Fibroblast of villous mesenchyme (primary cell): ENCODE measurements around the gene POFUT2. TPM values are rescaled to one million over a fixed set of nuclear protein-coding genes. Genes with fewer than 3 reads are reported as not detected.

Source experiments
- DNase-seq: peaks from one replicate; pipeline ENCODE4 v3.0.0-alpha.2; 2010; ENCODE audit warnings: low read depth
- H3K4me3 ChIP-seq: 2 replicates; pipeline ENCODE4 v1.5.1; 2011; ENCODE audit warnings: low read depth, mild to moderate bottlenecking, low read length
- total RNA-seq: library from RNA; depleted of rRNA; stranded (reverse); fragments of >200 nt; gene quantifications from 2 replicates; pipeline ENCODE4 v1.2.3, GENCODE V29; 2012
- TF ChIP-seq, protein P1 (sequence below): IDR thresholded peaks from 2 replicates; pipeline ENCODE4 v1.5.1; 2012; ENCODE audit warnings: low read depth, mild to moderate bottlenecking, low read length; ENCODE audit not compliant: insufficient read depth

Gene POFUT2
- total RNA-seq, 1 donor, result 60.0 TPM

DNA sequence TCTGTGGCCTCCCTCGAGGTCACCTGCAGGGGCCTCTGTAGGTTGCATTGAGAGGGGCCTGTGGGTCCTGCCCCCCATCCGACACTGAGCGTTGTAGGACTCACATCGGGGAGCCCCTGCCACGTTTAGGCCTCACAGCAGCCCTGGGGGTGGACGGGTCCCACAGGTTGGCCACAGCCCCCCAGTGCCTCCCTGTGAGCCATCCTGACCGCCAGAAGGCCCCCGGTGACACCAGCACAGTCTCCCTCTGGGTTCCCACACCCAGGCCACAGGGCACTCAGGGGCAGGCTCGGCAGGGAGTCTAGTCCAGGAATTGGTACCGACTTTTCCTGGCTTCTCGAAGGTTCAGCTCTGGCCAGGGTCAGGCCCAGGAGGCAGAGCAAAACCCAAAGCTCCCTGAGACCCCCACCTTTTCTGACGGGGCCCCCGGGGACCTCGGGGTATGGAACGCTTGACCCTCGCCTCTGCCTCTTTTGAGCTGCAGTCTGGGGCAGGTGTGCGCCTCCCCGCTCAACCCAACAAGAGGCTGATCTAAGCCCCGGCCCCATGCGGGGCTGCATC is 13.9 kb upstream of the POFUT2 start:
- no peak overlapping the region for H3K4me3 ChIP-seq
- TF ChIP-seq, protein P1, sequence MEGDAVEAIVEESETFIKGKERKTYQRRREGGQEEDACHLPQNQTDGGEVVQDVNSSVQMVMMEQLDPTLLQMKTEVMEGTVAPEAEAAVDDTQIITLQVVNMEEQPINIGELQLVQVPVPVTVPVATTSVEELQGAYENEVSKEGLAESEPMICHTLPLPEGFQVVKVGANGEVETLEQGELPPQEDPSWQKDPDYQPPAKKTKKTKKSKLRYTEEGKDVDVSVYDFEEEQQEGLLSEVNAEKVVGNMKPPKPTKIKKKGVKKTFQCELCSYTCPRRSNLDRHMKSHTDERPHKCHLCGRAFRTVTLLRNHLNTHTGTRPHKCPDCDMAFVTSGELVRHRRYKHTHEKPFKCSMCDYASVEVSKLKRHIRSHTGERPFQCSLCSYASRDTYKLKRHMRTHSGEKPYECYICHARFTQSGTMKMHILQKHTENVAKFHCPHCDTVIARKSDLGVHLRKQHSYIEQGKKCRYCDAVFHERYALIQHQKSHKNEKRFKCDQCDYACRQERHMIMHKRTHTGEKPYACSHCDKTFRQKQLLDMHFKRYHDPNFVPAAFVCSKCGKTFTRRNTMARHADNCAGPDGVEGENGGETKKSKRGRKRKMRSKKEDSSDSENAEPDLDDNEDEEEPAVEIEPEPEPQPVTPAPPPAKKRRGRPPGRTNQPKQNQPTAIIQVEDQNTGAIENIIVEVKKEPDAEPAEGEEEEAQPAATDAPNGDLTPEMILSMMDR, result no peak
- DNase-seq, result no peak

DNA sequence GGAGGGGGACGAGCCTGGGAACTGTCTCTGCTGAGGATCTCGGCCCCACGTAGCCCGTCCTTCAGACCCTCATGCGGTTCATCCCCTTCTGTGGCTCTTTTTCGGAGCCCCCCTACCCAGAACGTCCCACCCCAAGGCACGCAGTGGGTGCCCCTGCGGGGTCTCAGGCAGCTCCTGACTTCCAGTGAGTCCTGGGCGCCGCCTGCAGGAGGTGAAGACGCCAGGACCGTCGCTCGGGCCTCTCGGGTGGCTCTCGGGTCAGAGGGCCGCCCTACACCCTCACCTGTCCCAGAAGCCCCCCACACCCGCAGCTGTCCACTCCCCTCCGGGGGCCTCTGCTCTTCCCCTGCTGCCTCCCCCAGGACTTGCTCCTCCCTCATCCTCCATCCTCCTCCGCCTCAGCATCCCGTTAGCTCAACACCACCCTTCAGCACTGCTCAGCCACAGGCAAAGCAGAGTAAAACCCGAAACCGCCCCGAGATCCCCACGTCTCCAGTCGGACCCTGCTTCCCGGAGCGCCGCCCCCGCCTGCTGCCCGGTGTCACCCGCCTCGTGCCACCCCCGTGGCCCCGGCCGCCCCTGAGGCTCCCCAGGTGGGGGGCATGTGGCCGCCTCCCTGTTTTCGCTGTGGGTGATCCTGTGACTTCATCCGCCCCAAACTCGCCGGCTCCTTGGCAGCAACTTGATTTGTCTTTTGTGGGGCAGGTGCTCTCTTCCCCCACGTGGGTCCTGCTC is 13.3 kb upstream of the POFUT2 start:
- H3K4me3 ChIP-seq, result no peak overlapping the region
- TF ChIP-seq, protein P1, result no peak
- DNase-seq, result no peak

- peak; percentile 98 for DNase-seq
- peak overlapping the region; percentile 4 for H3K4me3 ChIP-seq
- TF ChIP-seq, protein P1, result no peak
Observed at GRCh38 chr21:45299864-45300785, 12.4 kb upstream of the POFUT2 start.

GRCh38 chr21:45299026-45299863 is 11.6 kb upstream of the POFUT2 start:
- TF ChIP-seq, protein P1, result no peak
- DNase-seq, result peak; percentile 89
- no peak overlapping the region for H3K4me3 ChIP-seq

GRCh38 chr21:45297869-45298268 is 10.2 kb upstream of the POFUT2 start:
- no peak for DNase-seq
- TF ChIP-seq, protein P1, result no peak
- no peak overlapping the region for H3K4me3 ChIP-seq

DNA sequence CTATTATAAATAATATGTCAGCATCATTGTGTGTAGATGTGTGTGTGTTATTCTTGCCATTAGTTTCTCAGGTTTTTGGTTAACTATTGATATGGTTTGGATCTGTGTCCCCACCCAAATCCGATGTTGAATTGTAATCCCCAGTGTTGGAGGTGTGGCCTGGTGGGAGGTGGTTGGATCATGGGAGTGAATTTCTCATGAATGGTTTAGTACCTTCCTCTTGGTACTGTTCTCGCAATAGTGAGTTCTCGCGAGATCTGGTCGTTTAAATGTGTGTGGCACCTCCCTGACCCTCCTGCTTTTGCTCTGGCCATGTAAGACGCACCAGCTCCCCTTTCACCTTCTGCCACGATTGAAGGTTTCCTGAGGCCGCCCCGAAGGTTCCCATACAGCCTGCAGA is 9.6 kb upstream of the POFUT2 start:
- H3K4me3 ChIP-seq, result no peak overlapping the region
- no peak for DNase-seq
- TF ChIP-seq, protein P1, result no peak
